ENCODE results near the gene AKNA.
A peak's percentile ranks its signal among the peaks of the same experiment; 100 is the strongest.

Gene AKNA

DNA sequence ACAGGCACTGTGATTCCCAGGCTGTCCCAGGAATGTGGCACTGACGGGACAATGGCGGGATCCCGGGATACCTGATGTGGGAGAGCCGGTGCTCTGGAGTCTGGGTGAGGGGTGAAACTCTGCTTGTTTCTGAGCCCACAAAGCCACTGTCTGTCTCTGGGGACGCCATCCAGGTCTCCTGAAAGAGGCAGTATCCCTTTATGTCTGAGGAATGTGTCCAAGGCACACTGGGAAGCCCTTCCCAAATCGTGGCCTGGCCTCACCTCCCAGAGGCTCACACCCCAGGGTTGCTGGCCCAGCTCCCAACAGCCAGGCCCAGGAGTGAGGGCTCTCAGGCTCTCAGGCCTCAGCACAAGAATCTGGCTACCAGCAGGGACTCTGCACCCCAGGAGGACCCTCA lies 31.0 kb downstream of the AKNA start:
- DNase-seq = no peak

- no peak for DNase-seq
Measured at GRCh38 chr9:114355821-114356220, 32.0 kb downstream of the AKNA start.

GRCh38 chr9:114351932-114352331 lies 35.9 kb downstream of the AKNA start:
- DNase-seq = no peak

GRCh38 chr9:114350636-114351401 lies 37.0 kb downstream of the AKNA start:
- peak; percentile 9 for DNase-seq

DNA sequence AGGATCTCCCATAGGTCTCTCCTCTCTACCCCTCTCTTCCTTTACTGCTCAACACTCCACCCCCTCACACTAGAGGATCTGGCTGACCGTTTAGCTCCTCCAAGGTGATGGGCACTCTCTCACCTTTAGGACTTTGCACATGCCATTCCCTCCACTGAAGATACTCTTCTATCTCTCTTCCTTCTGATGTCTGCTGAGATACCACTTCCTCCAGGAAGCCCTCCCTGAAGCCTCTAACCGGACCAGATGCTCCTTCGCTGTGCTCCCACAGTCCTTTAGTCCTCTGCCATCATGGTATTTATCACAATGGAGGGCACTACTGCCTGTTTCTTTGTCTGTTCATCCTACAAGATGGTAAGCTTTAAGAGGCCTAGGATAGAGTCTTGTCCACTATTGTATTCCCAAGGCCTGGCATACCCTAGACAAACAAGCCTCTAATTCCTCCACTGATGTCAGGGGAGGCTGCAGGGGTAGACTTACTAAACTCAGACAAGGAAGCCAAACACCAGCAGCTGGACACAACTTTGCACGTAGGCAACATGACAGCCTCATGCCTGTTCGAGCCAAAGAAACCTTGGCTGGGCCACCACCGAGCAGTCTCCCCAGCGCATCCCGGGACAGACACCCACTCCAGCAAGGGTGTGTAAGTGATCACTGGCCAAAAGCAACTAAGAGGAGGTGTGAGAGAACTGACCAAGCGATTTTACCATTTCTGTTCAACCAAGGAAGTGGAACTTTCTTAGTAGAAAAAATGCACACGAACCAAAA lies 37.9 kb downstream of the AKNA start:
- DNase-seq = no peak

DNA sequence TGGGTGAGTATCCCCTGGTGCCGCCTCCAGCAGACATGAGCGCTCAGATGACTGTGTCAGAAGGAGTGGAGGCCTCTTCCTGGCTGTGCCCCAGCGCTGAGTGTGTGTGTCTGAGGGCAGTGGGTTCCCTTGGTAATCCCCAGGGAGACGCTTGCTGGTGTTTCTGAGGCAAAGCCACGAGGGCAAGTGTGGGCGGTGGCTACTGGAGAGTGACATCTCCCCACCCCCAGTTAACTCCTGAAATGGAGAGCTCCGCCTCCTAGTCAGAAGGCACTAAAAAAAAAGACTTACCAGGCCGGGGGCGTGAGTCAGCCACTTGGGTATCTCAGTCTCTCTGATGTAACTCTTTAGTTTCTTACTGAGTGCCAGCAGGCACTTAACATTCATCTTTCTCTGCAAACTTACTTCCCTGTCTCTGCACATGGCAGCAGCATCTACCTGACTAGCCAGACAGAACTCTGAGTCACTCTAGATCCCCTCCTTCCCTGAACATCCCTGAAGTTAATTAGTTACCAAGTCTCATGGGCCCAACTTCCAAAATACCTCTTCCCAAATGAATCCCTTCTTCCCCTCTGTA lies 38.8 kb downstream of the AKNA start:
- peak; percentile 90 for DNase-seq

DNA sequence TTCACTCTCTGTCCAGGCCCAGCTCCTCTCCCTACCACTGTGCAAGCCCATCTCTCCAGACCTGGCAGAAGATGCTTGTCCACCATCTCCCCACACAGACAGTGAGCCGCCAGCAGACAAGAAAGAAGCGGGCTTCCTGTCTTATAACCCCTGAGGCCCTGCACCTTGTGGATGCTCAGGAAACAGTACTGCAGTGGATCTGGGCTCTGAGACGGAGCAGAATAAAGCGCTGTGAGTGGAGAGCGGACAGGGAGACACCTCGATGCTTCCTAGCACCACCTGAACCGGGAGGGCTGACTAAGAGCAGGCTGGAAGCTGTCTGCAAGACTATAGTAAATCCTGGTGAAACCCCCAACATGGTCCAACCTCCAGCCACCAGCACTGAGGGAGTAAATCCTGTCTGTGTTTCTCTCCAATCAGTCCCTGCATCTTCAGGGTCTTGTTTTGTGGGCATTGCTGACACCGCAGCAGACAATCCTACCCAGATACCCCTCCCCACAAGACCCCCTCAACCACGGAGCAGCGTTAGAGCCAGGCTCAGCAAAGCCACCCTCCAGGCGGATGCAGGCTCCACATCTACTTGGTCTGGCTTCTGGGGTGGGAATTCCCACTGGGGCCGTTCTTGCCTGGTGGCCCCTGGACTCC lies 39.4 kb downstream of the AKNA start:
- no peak for DNase-seq

- no peak for DNase-seq
Measured at GRCh38 chr9:114347675-114348074, 40.1 kb downstream of the AKNA start.

- no peak for DNase-seq
Measured at GRCh38 chr9:114346146-114346545, 41.6 kb downstream of the AKNA start.

DNA sequence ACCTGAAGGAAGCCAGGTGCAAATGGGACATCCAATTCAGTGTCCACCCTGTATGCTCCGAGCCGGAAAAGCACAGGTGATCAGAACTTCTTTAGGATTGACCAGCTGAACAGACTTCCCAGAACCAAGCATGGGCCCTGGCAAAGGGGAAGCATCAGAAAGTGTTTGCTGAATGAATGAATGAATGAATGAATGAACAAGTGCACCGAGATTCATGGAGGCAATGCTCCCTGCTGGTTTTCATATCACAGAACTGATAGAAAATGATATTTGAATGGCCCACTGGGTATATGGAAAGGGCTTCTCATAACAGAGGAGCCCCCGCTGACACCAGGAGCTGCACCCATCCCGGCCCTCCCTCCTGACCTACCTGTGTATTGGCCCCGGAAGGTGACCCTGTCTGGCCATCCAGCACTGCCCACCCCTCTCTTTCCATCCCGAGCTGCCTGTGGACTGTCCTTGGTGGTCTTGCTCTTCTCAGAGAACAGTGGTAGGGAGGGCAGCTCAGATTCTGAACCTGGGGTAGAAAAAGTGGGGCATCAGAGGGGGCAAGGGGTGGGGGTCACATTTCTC lies 42.2 kb downstream of the AKNA start:
- DNase-seq = no peak

DNA sequence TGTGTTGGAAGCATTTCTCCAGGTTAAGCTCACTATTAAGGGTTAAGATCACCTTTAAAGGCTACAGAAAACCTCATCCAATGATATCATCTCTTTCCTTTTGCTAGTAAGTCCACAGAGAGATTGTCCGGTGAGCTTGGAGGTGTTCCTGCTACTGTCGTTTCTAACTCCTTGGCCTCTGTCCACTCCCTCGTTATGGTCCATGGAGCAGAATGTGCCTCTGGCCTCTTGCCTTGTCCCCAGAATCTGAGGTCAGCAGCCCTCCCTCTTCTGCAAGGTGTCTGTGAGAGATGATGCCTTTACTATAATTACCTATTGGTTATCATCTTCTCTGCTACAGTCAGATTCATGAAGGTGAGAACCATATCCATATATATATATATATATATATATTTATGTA lies 43.1 kb downstream of the AKNA start:
- no peak for DNase-seq

- no peak for DNase-seq
Measured at GRCh38 chr9:114344188-114344566, 43.6 kb downstream of the AKNA start.

DNA sequence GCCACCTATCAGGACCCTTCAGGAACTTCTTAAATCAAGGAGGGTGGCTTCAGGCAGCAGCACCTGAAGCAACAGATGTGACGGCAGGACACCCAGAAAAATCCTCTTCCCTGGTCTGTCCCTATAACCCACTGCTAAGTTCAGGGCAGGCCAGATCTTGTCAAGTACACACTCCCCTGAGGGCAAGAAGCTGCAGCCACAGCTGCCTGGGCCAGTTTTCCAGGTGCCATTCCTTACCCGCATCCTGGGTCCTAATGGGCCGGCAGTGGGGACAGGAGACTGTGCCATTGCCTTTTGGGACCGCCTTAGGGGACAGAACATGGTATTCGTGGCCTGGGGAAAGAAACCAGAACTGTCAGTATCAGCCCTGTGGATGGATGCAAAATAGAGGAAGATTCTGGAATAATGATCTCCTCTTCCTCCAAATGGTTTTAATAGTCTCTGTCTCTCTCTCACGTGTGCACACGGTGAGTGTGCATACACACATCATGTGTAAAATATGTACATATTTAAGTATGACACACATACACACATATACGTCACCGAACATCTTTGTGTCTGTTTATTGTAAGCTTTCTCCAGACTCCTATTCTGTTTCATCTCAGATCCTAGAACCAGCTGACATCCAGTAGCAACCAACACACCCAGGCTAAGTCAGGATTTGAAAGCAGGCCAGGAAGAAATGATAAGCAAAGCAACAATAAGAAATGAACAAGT lies 44.2 kb downstream of the AKNA start:
- DNase-seq = no peak

- no peak for DNase-seq
Measured at GRCh38 chr9:114342755-114343440, 44.9 kb downstream of the AKNA start.

DNA sequence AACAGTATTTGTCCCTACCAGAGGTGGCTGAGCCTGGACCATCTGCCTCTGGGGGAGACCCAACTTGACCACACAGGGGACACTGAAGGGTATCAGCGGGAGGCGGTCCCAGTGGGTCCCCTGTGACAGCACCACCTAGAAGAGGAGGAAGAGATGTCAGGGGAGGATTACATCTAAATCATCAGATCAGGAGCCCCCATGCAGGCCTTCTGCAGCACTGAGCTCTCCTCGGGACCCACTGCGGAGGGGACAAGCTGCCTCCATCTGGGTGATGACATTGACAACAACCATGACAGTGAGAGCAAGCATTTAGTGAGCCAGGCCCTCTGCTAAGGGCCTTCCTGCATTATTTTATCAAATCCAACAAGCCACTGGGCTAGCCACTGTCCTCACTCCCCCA lies 45.8 kb downstream of the AKNA start:
- no peak for DNase-seq

- DNase-seq = no peak
Measured at GRCh38 chr9:114341152-114341830, 46.5 kb downstream of the AKNA start.

GRCh38 chr9:114339130-114339908 lies 48.5 kb downstream of the AKNA start:
- peak; percentile 42 for DNase-seq

- no peak for DNase-seq
Measured at GRCh38 chr9:114338187-114338586, 49.6 kb downstream of the AKNA start.

- no peak for DNase-seq
Measured at GRCh38 chr9:114336699-114337395, 50.9 kb downstream of the AKNA start.

GRCh38 chr9:114336157-114336556 lies 51.6 kb downstream of the AKNA start:
- no peak for DNase-seq

Measured in stimulated activated naive CD4-positive, alpha-beta T cell treated with Interleukin-2 at 50 U/mL for 16 hours (primary cell).